GM12891 (cell line): ENCODE measurements around the gene SYNJ1.

Experiments
- PAX5 ChIP-seq: IDR thresholded peaks from 2 replicates; pipeline ENCODE4 v1.6.1; 2011; ENCODE audit warnings: low read length, moderate library complexity, mild to moderate bottlenecking; ENCODE audit not compliant: insufficient read depth, severe bottlenecking
- POLR2A ChIP-seq: IDR thresholded peaks from 2 replicates; pipeline ENCODE4 v1.6.1; 2011; ENCODE audit warnings: low read depth, low read length, control low read depth
- POLR2AphosphoS5 ChIP-seq: IDR thresholded peaks from 2 replicates; pipeline ENCODE4 v1.6.1; 2011; ENCODE audit warnings: low read depth, low read length, control low read depth
- POU2F2 ChIP-seq: IDR thresholded peaks from 2 replicates; pipeline ENCODE4 v1.6.1; 2011; ENCODE audit warnings: low read depth, mild to moderate bottlenecking, control low read depth, low read length, moderate library complexity
- SPI1 ChIP-seq: IDR thresholded peaks from 2 replicates; pipeline ENCODE4 v1.6.1; 2011; ENCODE audit warnings: low read depth, low read length, control low read depth
- TAF1 ChIP-seq: IDR thresholded peaks from 2 replicates; pipeline ENCODE4 v1.6.1; 2011; ENCODE audit warnings: low read depth, low read length, control low read depth

- no peak for TF ChIP-seq POLR2AphosphoS5
- no peak for TF ChIP-seq POLR2A
- TF ChIP-seq TAF1: no peak
- TF ChIP-seq SPI1: no peak
- no peak for TF ChIP-seq POU2F2
- no peak for TF ChIP-seq PAX5
These were observed 1.0 kb upstream of the SYNJ1 start for GRCh38 chr21:32728848-32729247.
